ENCODE data around the gene CCDC169.
"Not testable (repeated sequence)": the region's sequence is repeated elsewhere in the genome, so short reads cannot be mapped to it uniquely, and the experiment has no call there.

CCDC169 gene

GRCh38 chr13:36313047-36313969 lies 15.7 kb upstream of the CCDC169 start:
- DNase-seq: no peak

GRCh38 chr13:36310417-36311108 lies 12.9 kb upstream of the CCDC169 start:
- no peak for DNase-seq

- no peak for DNase-seq
Measured at GRCh38 chr13:36302289-36302688, 4.7 kb upstream of the CCDC169 start.

GRCh38 chr13:36299469-36299868 lies 1.9 kb upstream of the CCDC169 start:
- DNase-seq: not testable (repeated sequence)

GRCh38 chr13:36298535-36299068 lies 988 bp upstream of the CCDC169 start:
- peak in 1 of 2 experiments; percentile 13 for DNase-seq

GRCh38 chr13:36294096-36294495 lies 3.5 kb downstream of the CCDC169 start:
- no peak for DNase-seq

GRCh38 chr13:36293497-36293896 lies 4.1 kb downstream of the CCDC169 start:
- no peak for DNase-seq

GRCh38 chr13:36288794-36289391 lies 8.7 kb downstream of the CCDC169 start:
- peak in 1 of 2 experiments; percentile 12 for DNase-seq

GRCh38 chr13:36286006-36286405 lies 11.6 kb downstream of the CCDC169 start:
- no peak for DNase-seq

GRCh38 chr13:36282821-36283432 lies 14.7 kb downstream of the CCDC169 start:
- peak in 1 of 2 experiments; percentile 40 for DNase-seq

- DNase-seq: peak; percentile 23 to 51
Measured at GRCh38 chr13:36275190-36276002, 22.2 kb downstream of the CCDC169 start.

- no peak for DNase-seq
Measured at GRCh38 chr13:36273431-36273830, 24.2 kb downstream of the CCDC169 start.

GRCh38 chr13:36261976-36262375 lies 35.6 kb downstream of the CCDC169 start:
- DNase-seq: no peak

GRCh38 chr13:36261011-36261410 lies 36.6 kb downstream of the CCDC169 start:
- no peak for DNase-seq

- no peak for DNase-seq
Measured at GRCh38 chr13:36259361-36260137, 38.1 kb downstream of the CCDC169 start.

GRCh38 chr13:36258831-36259230 lies 38.8 kb downstream of the CCDC169 start:
- DNase-seq: no peak

GRCh38 chr13:36251526-36251925 lies 46.1 kb downstream of the CCDC169 start:
- DNase-seq: no peak

GRCh38 chr13:36251017-36251416 lies 46.6 kb downstream of the CCDC169 start:
- DNase-seq: no peak

- no peak for DNase-seq
Measured at GRCh38 chr13:36248700-36249099, 48.9 kb downstream of the CCDC169 start.

- DNase-seq: no peak
Measured at GRCh38 chr13:36244990-36245389, 52.6 kb downstream of the CCDC169 start.

- DNase-seq: no peak
Measured at GRCh38 chr13:36244073-36244472, 53.5 kb downstream of the CCDC169 start.
